GM12891 (cell line): Measurements from ENCODE around the gene PRELID1.

Source experiments
- POLR2A ChIP-seq: IDR thresholded peaks from 2 replicates; pipeline ENCODE4 v1.6.1; 2011; ENCODE audit warnings: low read depth, low read length, control low read depth
- POLR2AphosphoS5 ChIP-seq: IDR thresholded peaks from 2 replicates; pipeline ENCODE4 v1.6.1; 2011; ENCODE audit warnings: low read depth, low read length, control low read depth
- POU2F2 ChIP-seq: IDR thresholded peaks from 2 replicates; pipeline ENCODE4 v1.6.1; 2011; ENCODE audit warnings: low read depth, mild to moderate bottlenecking, control low read depth, low read length, moderate library complexity
- SPI1 ChIP-seq: IDR thresholded peaks from 2 replicates; pipeline ENCODE4 v1.6.1; 2011; ENCODE audit warnings: low read depth, low read length, control low read depth
- TAF1 ChIP-seq: IDR thresholded peaks from 2 replicates; pipeline ENCODE4 v1.6.1; 2011; ENCODE audit warnings: low read depth, low read length, control low read depth

DNA sequence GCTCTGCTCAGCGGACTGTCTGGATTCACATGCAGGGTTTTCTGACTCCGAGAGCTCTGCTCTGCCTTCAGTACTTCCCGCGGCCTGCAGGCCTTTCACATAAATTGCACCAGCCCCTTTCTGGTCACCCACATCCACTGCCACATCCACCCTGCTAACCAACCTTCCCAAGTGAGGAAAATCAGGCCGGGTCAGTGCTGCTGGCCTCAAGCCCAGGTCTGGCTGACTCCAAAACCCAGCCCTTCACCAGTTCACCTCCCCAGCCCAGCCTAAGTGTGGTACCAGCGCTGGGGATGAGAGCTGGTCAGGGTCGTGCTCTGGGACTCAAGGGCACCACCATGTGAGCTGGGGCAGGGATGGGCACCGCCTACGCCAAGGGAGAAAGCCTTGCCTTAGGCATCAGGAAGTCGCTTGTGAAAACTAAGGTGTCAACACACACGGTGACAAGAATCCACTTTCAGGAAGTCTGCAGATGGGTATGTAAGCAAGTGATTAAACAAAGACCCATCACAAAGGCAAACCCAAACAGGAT lies 35.6 kb downstream of the PRELID1 start:
- TF ChIP-seq TAF1 (no peak), POLR2AphosphoS5 (no peak), POLR2A (no peak), POU2F2 (no peak), SPI1 (no peak)
